Panc1 (cell line): Measurements from ENCODE around the gene EML6. TPM values are rescaled to one million over a fixed set of nuclear protein-coding genes. Genes with fewer than 3 reads are reported as not detected.

Experiments used
- ATAC-seq: fragments of 200-7000 bp; cut with Tn5 transposase; 2 replicates; pipeline ENCODE4 v1.9.1; 2020; ENCODE audit warnings: mild to moderate bottlenecking, moderate library complexity
- BruUV-seq: library from RNA; stranded (reverse); fragments of 400-500 nt; replicated peaks from 2 replicates; lab custom pipeline; 2021; lab: Mats Ljungman, UMichigan
- CTCF ChIA-PET: fragments of 300-600 bp; sonication (Branson Sonifier 250); formaldehyde crosslinking; loops from one replicate; lab custom pipeline; 2022; ENCODE audit warnings: antibody characterized with exemption; lab: Charles Lee
- POLR2A ChIA-PET: fragments of 300-600 bp; sonication (Branson Sonifier 250); formaldehyde crosslinking; loops from one replicate; lab custom pipeline; 2022; ENCODE audit warnings: antibody characterized with exemption; lab: Charles Lee
- DNase-seq: peaks from one replicate; pipeline ENCODE4 v3.0.0-alpha.2; 2010; ENCODE audit warnings: low read depth, low spot score
- H3K27ac ChIP-seq: 2 replicates; pipeline ENCODE4 v1.5.1; 2011; ENCODE audit warnings: mild to moderate bottlenecking, low read length, inconsistent platforms
- H3K27me3 ChIP-seq: fragments of 200-500 bp; sonication (Bioruptor generic); 2 replicates; pipeline ENCODE4 v1.6.0; 2014; ENCODE audit warnings: low read length, inconsistent platforms; ENCODE audit not compliant: control insufficient read depth, insufficient read depth
- H3K36me3 ChIP-seq: fragments of 200-500 bp; sonication (Bioruptor generic); 2 replicates; pipeline ENCODE4 v1.5.1; 2014; ENCODE audit warnings: inconsistent platforms, mild to moderate bottlenecking, low read length, moderate library complexity; ENCODE audit not compliant: control insufficient read depth, insufficient read depth
- H3K4me1 ChIP-seq: 2 replicates; pipeline ENCODE4 v1.5.1; 2011; ENCODE audit warnings: inconsistent platforms, mild to moderate bottlenecking, low read length, moderate library complexity; ENCODE audit not compliant: control insufficient read depth, insufficient read depth
- H3K4me3 ChIP-seq, 2 experiments: 2 replicates each; pipeline ENCODE4 v1.5.1; 2011 to 2012; ENCODE audit warnings: low read depth in 2 of 2, low read length in 2 of 2, mild to moderate bottlenecking in 2 of 2, inconsistent platforms in 1 of 2, moderate library complexity in 1 of 2
- H3K9me3 ChIP-seq: fragments of 200-500 bp; sonication (Bioruptor generic); 2 replicates; pipeline ENCODE4 v1.5.1; 2014; ENCODE audit warnings: low read depth, mild to moderate bottlenecking, inconsistent platforms, low read length, moderate library complexity; ENCODE audit not compliant: control insufficient read depth, insufficient read depth
- CTCF ChIP-seq: fragments of 450-650 bp; IDR thresholded peaks from 2 replicates; pipeline ENCODE4 v1.5.1; 2017; ENCODE audit warnings: mild to moderate bottlenecking
- POLR2AphosphoS5 ChIP-seq: IDR thresholded peaks from 2 replicates; pipeline ENCODE4 v1.6.1; 2012; ENCODE audit warnings: mild to moderate bottlenecking, low read depth, low read length, moderate library complexity
- REST ChIP-seq, 2 experiments: IDR thresholded peaks; 2 replicates each; pipeline ENCODE4 v1.6.1; 2011 to 2012; ENCODE audit warnings: low read depth in 2 of 2, control low read depth in 1 of 2, low read length in 1 of 2, mild to moderate bottlenecking in 1 of 2, moderate library complexity in 1 of 2; ENCODE audit not compliant: insufficient read depth in 1 of 2
- SIN3A ChIP-seq: IDR thresholded peaks from 2 replicates; pipeline ENCODE4 v1.6.1; 2012; ENCODE audit warnings: low read depth, mild to moderate bottlenecking, low read length, moderate library complexity, borderline replicate concordance; ENCODE audit not compliant: insufficient read depth
- TCF7L2 ChIP-seq: IDR thresholded peaks from 2 replicates; pipeline ENCODE4 v1.6.1; 2011; ENCODE audit warnings: mild to moderate bottlenecking, low read depth, low read length, inconsistent platforms
- in situ Hi-C: cut with HindIII; loops from 2 replicates; pipeline ENCODE4 v1.10.0; 2016; ENCODE audit warnings: low sequenced_read_pairs, low pct_unique_long_range_greater_than_20kb
- intact Hi-C: fragments of 100-400 bp; cut with micrococcal nuclease; formaldehyde crosslinking; loops from one replicate; pipeline ENCODE4 v1.10.0; 2022; ENCODE audit not compliant: unreplicated experiment
- total RNA-seq: library from RNA; stranded (reverse); gene quantifications from one replicate; pipeline ENCODE4 v1.2.1, GENCODE V29; 2021; ENCODE audit not compliant: unreplicated experiment

EML6 gene
- total RNA-seq, 1 experiment from 2014 or later = 6.3 TPM

DNA sequence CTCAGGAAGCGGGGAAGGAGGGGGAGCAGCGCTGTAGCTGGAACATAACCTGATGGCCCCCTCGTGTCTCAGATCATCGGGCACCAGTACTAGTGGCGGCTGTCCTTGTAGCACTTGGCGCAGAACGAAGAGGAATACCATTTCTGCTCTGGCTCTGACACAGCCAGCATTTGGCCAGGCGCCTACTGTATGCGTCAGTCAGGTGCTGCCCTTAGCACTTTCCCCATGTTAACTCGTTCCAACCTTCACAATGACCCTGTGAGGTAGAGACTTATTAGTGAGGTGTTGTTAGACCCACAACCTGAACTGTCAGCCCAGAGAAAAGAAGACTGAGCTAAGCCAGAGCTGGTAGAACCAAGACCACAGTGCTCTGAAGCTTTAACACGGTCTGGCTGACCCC lies 47.7 kb upstream of the EML6 start:
- no peak overlapping the region for H3K4me3 ChIP-seq
- no peak for TF ChIP-seq REST (IDR thresholded peaks at IDR 0.05; ENCODE audit: insufficient read depth in 1 of 2, low read depth in 2 of 2, low read length in 1 of 2)
- TF ChIP-seq TCF7L2 = no peak
- no peak for TF ChIP-seq POLR2AphosphoS5
- no peak for TF ChIP-seq CTCF
- no peak for TF ChIP-seq SIN3A
- CTCF ChIA-PET = interaction anchor here (0.6 kb wide), 1 partner anchor 10 kb away, joined by 4 read pairs; no protein-coding TSS in a partner anchor
- no TSS peak for BruUV-seq
- no peak for DNase-seq
- H3K4me1 ChIP-seq = no peaks in the 10 kb centered on the region
- no peaks in the 10 kb centered on the region for H3K36me3 ChIP-seq
- ATAC-seq = no peak
- no peaks in the 10 kb centered on the region for H3K27me3 ChIP-seq
- intact Hi-C loops (no loop called here), in situ Hi-C loops (no loop called here)
- no peak overlapping the region for H3K27ac ChIP-seq
- POLR2A ChIA-PET = no interaction called here
- no peaks in the 10 kb centered on the region for H3K9me3 ChIP-seq

- ChIA-PET POLR2A (no interaction called here), CTCF (interaction anchor here (0.6 to 1.4 kb wide), 3 partner anchors 11 to 174 kb away, joined by 3 to 5 read pairs (median 3); no protein-coding TSS in a partner anchor)
- DNase-seq = no peak
- Histone ChIP-seq H3K27ac (no peak overlapping the region), H3K4me1 (no peaks in the 10 kb centered on the region), H3K9me3 (no peaks in the 10 kb centered on the region), H3K27me3 (no peaks in the 10 kb centered on the region), H3K4me3 (no peak overlapping the region), H3K36me3 (no peaks in the 10 kb centered on the region)
- no TSS peak for BruUV-seq
- in situ Hi-C loops (no loop called here), intact Hi-C loops (no loop called here)
- TF ChIP-seq SIN3A (no peak), REST (IDR thresholded peaks at IDR 0.05; ENCODE audit: insufficient read depth in 1 of 2, low read depth in 2 of 2, low read length in 1 of 2) (no peak), TCF7L2 (no peak), CTCF (no peak), POLR2AphosphoS5 (no peak)
- ATAC-seq = peak; percentile 12; the same call in 1 of the 2 replicates
Measured at GRCh38 chr2:54676656-54677055, 46.8 kb upstream of the EML6 start.
